Measurements from ENCODE around the gene ZSCAN10. TPM values are rescaled to one million over a fixed set of nuclear protein-coding genes. Genes with fewer than 3 reads are reported as not detected.
A peak's percentile ranks its signal among the peaks of the same experiment; 100 is the strongest.

The ZSCAN10 gene
- total RNA-seq, 4 donors from 2014 or later: not detected

DNA sequence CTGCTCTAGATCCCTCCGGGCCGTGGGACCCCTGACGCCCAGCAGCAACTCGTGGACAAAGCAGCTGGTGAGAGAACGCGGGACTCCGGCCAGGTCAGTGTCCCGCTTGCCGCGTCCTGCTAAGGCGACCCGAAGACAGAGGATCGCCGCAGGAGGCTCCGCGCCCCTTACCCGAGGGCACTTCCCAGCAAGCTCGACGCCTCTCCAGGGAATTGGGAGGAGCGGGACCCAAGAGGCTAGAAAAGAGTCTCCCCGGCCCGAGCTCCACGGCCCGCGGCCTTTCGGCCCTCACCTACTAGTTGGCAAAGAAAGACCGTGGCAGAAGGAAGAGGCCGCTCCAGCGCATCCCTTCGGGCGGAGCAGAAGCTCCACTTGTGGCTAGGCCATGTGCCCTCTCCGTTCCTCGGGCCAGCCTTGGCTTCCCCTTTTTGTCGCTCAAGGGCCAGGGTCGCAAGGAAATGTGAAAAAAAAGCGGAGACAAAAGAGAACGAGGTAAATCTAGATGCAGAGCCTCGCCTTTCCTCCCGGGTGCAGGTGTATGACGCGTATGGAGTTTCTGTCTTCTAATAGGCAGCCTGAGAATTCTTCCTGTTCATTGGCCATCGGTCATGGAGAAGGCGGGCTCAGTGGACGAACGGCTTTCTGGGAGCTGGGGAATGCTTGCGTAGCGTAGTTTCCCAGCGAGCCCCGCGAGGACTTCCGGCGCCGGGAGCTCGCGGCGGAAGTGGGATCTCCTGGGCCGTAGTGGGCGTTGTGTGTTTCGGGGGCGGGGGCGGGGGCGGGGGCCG, 35.4 kb upstream of the ZSCAN10 start, which contains the start of gene ZNF213:
TSS of gene ZNF213 (plus strand) at position 692 of the 788 bp plus-strand sequence. CDS start 2,252 bp downstream, outside the sequence.
- peak; percentile 27 to 92 for TF ChIP-seq POLR2A (IDR thresholded peaks at IDR 0.05)
- TF ChIP-seq CTCF (IDR thresholded peaks at IDR 0.05): no peak
- H3K27ac ChIP-seq: peak within 1 kb of the TSS; percentile 84 to 95 (median 91)
- WGBS, 2 donors: 0% methylated on average over 36 to 45 of the region's 63 CpGs
- peak within 1 kb of the TSS; percentile 83 to 100 (median 93) for H3K4me3 ChIP-seq (replicated peaks in 1 of 3)
- intact Hi-C loops (cut with DNase I): no loop called here
- H3K27me3 ChIP-seq: no peaks in the 10 kb centered on the region
- H3K4me1 ChIP-seq: peaks cover 8 to 19% of the 10 kb centered on the region in 2 donors
- peak; percentile 97 to 98 for DNase-seq
- H3K9me3 ChIP-seq: no peaks in the 10 kb centered on the region
- peaks cover 0 to 4% of the 10 kb centered on the region in 2 donors for H3K36me3 ChIP-seq

DNA sequence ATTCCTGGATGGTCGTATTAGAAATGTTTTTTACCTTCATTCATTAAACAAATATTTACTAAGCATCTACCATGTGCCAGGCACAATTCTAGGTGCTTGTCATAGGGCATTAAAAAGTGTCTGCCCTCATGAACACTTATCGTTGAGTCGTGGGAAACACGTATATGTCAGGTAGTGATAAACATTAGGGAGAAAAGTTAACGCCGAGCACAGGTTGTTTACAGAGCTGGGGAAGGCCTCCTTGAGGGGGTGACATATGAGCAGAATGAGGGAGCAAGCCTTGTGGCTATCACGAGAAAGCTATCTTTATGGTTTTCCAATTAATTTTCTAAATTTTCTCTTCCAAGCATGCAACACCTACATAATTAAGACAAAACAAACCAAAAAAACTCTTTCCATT, 34.8 kb upstream of the ZSCAN10 start:
- intact Hi-C loops (cut with DNase I): no loop called here
- H3K9me3 ChIP-seq: no peaks in the 10 kb centered on the region

DNA sequence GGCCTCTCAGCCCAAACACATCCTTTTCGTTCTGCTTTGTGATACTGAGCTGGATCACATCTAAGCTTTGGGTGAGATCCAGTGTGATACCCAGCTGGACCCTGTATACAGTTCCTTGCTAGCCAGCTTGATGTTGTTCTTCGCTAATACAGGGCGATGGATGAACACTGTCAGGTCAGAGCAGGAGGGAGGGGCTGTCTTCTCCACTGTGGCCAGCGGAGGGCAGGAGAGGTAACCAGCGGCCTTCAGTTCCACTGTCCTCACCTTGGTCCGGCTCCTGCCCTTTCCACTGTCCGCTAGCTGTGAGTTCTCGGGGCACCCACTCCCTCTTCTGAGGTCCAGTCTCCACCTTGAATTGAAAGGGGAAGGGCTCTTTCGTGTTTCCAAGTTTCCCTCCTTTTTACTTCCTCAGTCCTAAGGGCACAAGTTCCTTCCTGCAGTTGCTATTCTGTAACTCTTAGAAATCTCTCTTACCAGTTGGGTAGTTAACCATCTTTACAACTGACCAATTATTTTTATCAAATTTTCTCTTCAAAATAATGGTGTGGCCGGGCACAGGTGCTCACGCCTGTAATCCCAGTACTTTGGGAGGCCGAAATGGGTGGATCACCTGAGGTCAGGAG, 32.8 kb upstream of the ZSCAN10 start:
- peaks cover 0 to 4% of the 10 kb centered on the region in 2 donors for H3K36me3 ChIP-seq
- peak in 1 of 2 donors; percentile 35 for DNase-seq
- no peak overlapping the region for H3K27ac ChIP-seq
- TF ChIP-seq CTCF (IDR thresholded peaks at IDR 0.05): peak in 4 of 6 experiments; percentile 11 to 50 (median 43)
- TF ChIP-seq POLR2A (IDR thresholded peaks at IDR 0.05): no peak
- no peaks in the 10 kb centered on the region for H3K9me3 ChIP-seq
- no peaks in the 10 kb centered on the region for H3K27me3 ChIP-seq
- intact Hi-C loops (cut with DNase I): no loop called here
- H3K4me3 ChIP-seq (replicated peaks in 1 of 3): no peak overlapping the region
- peaks cover 8 to 30% of the 10 kb centered on the region in 2 donors for H3K4me1 ChIP-seq
- 68 to 76% methylated on average over 12 of the region's 12 CpGs for WGBS, 2 donors

More for the DNA sequence above, 34.8 kb upstream of the ZSCAN10 start:
- no peak for DNase-seq
- peak overlapping the region in 2 of 3 donors; percentile 81 to 95 for H3K27ac ChIP-seq
- TF ChIP-seq CTCF (IDR thresholded peaks at IDR 0.05) (no peak), POLR2A (IDR thresholded peaks at IDR 0.05) (no peak)
- peaks cover 8 to 26% of the 10 kb centered on the region in 2 donors for H3K4me1 ChIP-seq
- WGBS, 2 donors: 16 to 17% methylated on average over 7 of the region's 7 CpGs
- H3K27me3 ChIP-seq: no peaks in the 10 kb centered on the region
- H3K36me3 ChIP-seq: peaks cover 0 to 4% of the 10 kb centered on the region in 2 donors
- H3K4me3 ChIP-seq (replicated peaks in 1 of 3): peak overlapping the region; percentile 81 to 100 (median 83)

- H3K4me1 ChIP-seq: peaks cover 14 to 33% of the 10 kb centered on the region in 2 donors
- 5 to 15% methylated on average over 26 to 28 of the region's 28 CpGs for WGBS, 2 donors
- H3K4me3 ChIP-seq (replicated peaks in 1 of 3): peak overlapping the region in 1 of 3 donors; percentile 27
- H3K27me3 ChIP-seq: no peaks in the 10 kb centered on the region
- H3K9me3 ChIP-seq: no peaks in the 10 kb centered on the region
- DNase-seq: peak; percentile 74 to 76
- peak overlapping the region; percentile 58 to 82 (median 60) for H3K27ac ChIP-seq
- peaks cover 0 to 4% of the 10 kb centered on the region in 2 donors for H3K36me3 ChIP-seq
- TF ChIP-seq CTCF (IDR thresholded peaks at IDR 0.05) (peak; percentile 79 to 96 (median 85)), POLR2A (IDR thresholded peaks at IDR 0.05) (no peak)
- intact Hi-C loops (cut with DNase I): loop anchor here (10.0 kb wide), 1 partner anchor 65 kb away; the partner anchor contains the start of gene IL32
Observed at GRCh38 chr16:3129137-3130131, 30.3 kb upstream of the ZSCAN10 start.

Data from thyroid gland (tissue), 4 donors.